Gastrocnemius medialis (tissue), 4 donors: Measurements from ENCODE around the gene IPCEF1. TPM values are rescaled to one million over a fixed set of nuclear protein-coding genes. Genes with fewer than 3 reads are reported as not detected.

Source experiments
- ATAC-seq, 2 donors: fragments of 150-250 bp; one replicate each; pipeline ENCODE4 v1.9.1; 2016
- DNase-seq, 2 donors: peaks; one replicate each; pipeline ENCODE4 v3.0.0-alpha.2; 2019
- H3K27ac ChIP-seq, 4 donors: fragments of 200-600 bp; sonication (generic); 1 replicate in 1 of 4; 2 replicates in 3 of 4; pipeline ENCODE4 v1.5.1; 2016 to 2018; ENCODE audit warnings: mild to moderate bottlenecking in 2 of 4, moderate library complexity in 1 of 4
- H3K27me3 ChIP-seq, 3 donors: fragments of 200-600 bp; sonication (generic) in 2 of 3; 1 replicate in 1 of 3; 2 replicates in 2 of 3; pipeline versions ENCODE4 v1.5.1 to v1.6.0; 2016 to 2019; ENCODE audit warnings: mild to moderate bottlenecking in 1 of 3, moderate library complexity in 1 of 3
- H3K36me3 ChIP-seq, 2 donors: fragments of 200-600 bp; sonication (generic) in 1 of 2; one replicate each; pipeline ENCODE4 v1.5.1; 2017 to 2018
- H3K4me1 ChIP-seq, 2 donors: fragments of 200-600 bp; sonication (generic) in 1 of 2; one replicate each; pipeline ENCODE4 v1.5.1; 2016 to 2017; ENCODE audit warnings: mild to moderate bottlenecking in 2 of 2
- H3K4me3 ChIP-seq, 4 donors: fragments of 200-600 bp; sonication (generic) in 3 of 4; 1 replicate in 1 of 4; 2 replicates in 3 of 4; pipeline ENCODE4 v1.5.1; 2016 to 2019; ENCODE audit warnings: mild to moderate bottlenecking in 2 of 4
- H3K9me3 ChIP-seq, 3 donors: fragments of 200-600 bp; sonication (generic) in 2 of 3; 1 replicate in 1 of 3; 2 replicates in 2 of 3; pipeline ENCODE4 v1.5.1; 2016 to 2019
- CTCF ChIP-seq, 5 experiments: fragments of 450-650 bp in 3 of 5; fragments of 200-600 bp in 2 of 5; sonication (generic) in 2 of 5; IDR thresholded peaks in 4 of 5; conservative IDR thresholded peaks in 1 of 5; 1 replicate in 4 of 5; 2 replicates in 1 of 5; pipeline ENCODE4 v1.5.1; 2016 to 2019; ENCODE audit warnings: antibody characterized with exemption in 5 of 5, mild to moderate bottlenecking in 3 of 5, moderate library complexity in 3 of 5
- POLR2A ChIP-seq, 2 donors: fragments of 450-650 bp; IDR thresholded peaks; one replicate each; pipeline ENCODE4 v1.6.1; 2017; ENCODE audit warnings: antibody characterized with exemption in 2 of 2, mild to moderate bottlenecking in 2 of 2, moderate library complexity in 2 of 2
- in situ Hi-C, 4 donors: fragments of 200-750 bp; cut with MboI; loops; one replicate each; pipeline versions ENCODE4 v1.15.0 to v1.8.0; 2017; ENCODE audit warnings: low sequenced_read_pairs in 4 of 4
- intact Hi-C: fragments of 100-400 bp; cut with DNase I; formaldehyde crosslinking; loops from one replicate; pipeline ENCODE4 v1.15.1; 2023; ENCODE audit warnings: low total_unique reads
- total RNA-seq, 4 donors: library from RNA; depleted of rRNA; stranded (reverse); fragments of >200 nt; gene quantifications; one replicate each; pipeline versions ENCODE4 v1.1.0 to v1.2.3, GENCODE V29; 2016

The IPCEF1 gene
- total RNA-seq, 4 donors from 2014 or later, result 0.24 to 0.85 TPM; not detected in 2

GRCh38 chr6:154319231-154319858 is 37.3 kb downstream of the IPCEF1 start:
- H3K4me3 ChIP-seq, result no peak overlapping the region
- ATAC-seq, result no peak
- in situ Hi-C loops, result no loop called here
- H3K27me3 ChIP-seq, result no peaks in the 10 kb centered on the region
- no peaks in the 10 kb centered on the region for H3K36me3 ChIP-seq
- DNase-seq, result no peak
- no peak for TF ChIP-seq POLR2A (IDR thresholded peaks at IDR 0.05)
- no peak for TF ChIP-seq CTCF (IDR thresholded peaks at IDR 0.05 in 4 of 5, conservative IDR thresholded peaks at IDR 0.05 in 1 of 5)
- no peak overlapping the region for H3K27ac ChIP-seq
- H3K4me1 ChIP-seq, result no peaks in the 10 kb centered on the region
- intact Hi-C loops, result no loop called here
- no peaks in the 10 kb centered on the region for H3K9me3 ChIP-seq

DNA sequence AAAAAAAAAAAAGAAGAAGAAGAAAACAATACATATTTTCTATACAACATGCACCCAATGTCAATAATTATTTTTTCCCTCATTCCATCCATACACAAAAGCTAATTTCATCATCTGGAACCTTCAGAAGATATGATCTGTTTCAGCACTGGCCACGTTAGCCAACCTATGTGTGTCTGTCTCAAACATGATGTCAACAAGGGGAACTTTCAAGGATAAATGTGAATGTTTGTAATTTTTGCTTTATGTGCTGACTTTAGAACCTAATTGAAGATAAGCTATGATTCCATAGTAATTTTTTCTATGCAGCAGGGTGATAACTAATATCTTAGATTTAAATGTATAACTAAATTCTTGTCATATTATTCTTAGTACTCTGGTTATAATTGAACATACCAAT is 37.9 kb downstream of the IPCEF1 start:
- Histone ChIP-seq H3K4me3 (no peak overlapping the region), H3K27me3 (no peaks in the 10 kb centered on the region), H3K4me1 (no peaks in the 10 kb centered on the region), H3K9me3 (no peaks in the 10 kb centered on the region), H3K27ac (no peak overlapping the region), H3K36me3 (no peaks in the 10 kb centered on the region)
- intact Hi-C loops, result no loop called here
- DNase-seq (no peak), ATAC-seq (no peak)
- TF ChIP-seq POLR2A (IDR thresholded peaks at IDR 0.05) (no peak), CTCF (IDR thresholded peaks at IDR 0.05 in 4 of 5, conservative IDR thresholded peaks at IDR 0.05 in 1 of 5) (no peak)
- in situ Hi-C loops, result no loop called here

DNA sequence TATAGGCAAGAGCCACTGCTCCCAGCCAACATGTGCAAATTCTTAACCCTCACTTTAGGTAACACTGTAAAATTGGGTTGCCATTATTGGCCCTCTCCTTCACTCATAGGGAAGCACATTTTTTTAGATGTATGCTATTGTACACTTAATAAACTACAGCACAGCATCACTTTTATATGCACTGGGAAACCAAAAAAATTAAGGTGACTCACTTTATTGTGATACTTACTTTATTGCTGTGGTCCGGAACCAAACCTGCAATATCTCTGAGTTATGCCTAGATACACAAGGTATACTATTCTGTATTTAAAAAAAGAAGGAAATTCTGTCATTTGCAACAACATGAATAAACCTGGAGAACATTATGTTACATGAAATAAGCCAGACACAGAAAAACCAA is 40.5 kb downstream of the IPCEF1 start:
- H3K4me1 ChIP-seq, result no peaks in the 10 kb centered on the region
- intact Hi-C loops, result no loop called here
- H3K27me3 ChIP-seq, result no peaks in the 10 kb centered on the region
- TF ChIP-seq POLR2A (IDR thresholded peaks at IDR 0.05), result no peak
- no peak for TF ChIP-seq CTCF (IDR thresholded peaks at IDR 0.05 in 4 of 5, conservative IDR thresholded peaks at IDR 0.05 in 1 of 5)
- DNase-seq (no peak), ATAC-seq (no peak)
- H3K4me3 ChIP-seq, result no peak overlapping the region
- in situ Hi-C loops, result no loop called here
- no peaks in the 10 kb centered on the region for H3K36me3 ChIP-seq
- no peaks in the 10 kb centered on the region for H3K9me3 ChIP-seq
- no peak overlapping the region for H3K27ac ChIP-seq

GRCh38 chr6:154314084-154314483 is 42.5 kb downstream of the IPCEF1 start:
- no peak overlapping the region for H3K4me3 ChIP-seq
- in situ Hi-C loops (no loop called here), intact Hi-C loops (no loop called here)
- H3K4me1 ChIP-seq, result no peaks in the 10 kb centered on the region
- no peak for ATAC-seq
- no peak for DNase-seq
- H3K27ac ChIP-seq, result no peak overlapping the region
- no peaks in the 10 kb centered on the region for H3K27me3 ChIP-seq
- no peaks in the 10 kb centered on the region for H3K9me3 ChIP-seq
- H3K36me3 ChIP-seq, result no peaks in the 10 kb centered on the region
- no peak for TF ChIP-seq CTCF (IDR thresholded peaks at IDR 0.05 in 4 of 5, conservative IDR thresholded peaks at IDR 0.05 in 1 of 5)
- no peak for TF ChIP-seq POLR2A (IDR thresholded peaks at IDR 0.05)

GRCh38 chr6:154308986-154309385 is 47.6 kb downstream of the IPCEF1 start:
- no peaks in the 10 kb centered on the region for H3K27me3 ChIP-seq
- no peak for ATAC-seq
- in situ Hi-C loops, result no loop called here

More at GRCh38 chr6:154308986-154309385, 47.6 kb downstream of the IPCEF1 start:
- H3K4me1 ChIP-seq, result no peaks in the 10 kb centered on the region
- no peaks in the 10 kb centered on the region for H3K9me3 ChIP-seq
- no peak for DNase-seq
- TF ChIP-seq POLR2A (IDR thresholded peaks at IDR 0.05), result no peak
- H3K4me3 ChIP-seq, result no peak overlapping the region
- no peak overlapping the region for H3K27ac ChIP-seq
- H3K36me3 ChIP-seq, result no peaks in the 10 kb centered on the region
- intact Hi-C loops, result no loop called here
